Stimulated activated CD8-positive, alpha-beta memory T cell treated with anti-CD3 and anti-CD28 coated beads, Interleukin-4, amount 100 ng/mL, for 4 hours (primary cell): ENCODE data around the gene ETF1.

Experiments
- DNase-seq, 2 donors: peaks; one replicate each; pipeline ENCODE4 v3.0.0-alpha.2; 2020; ENCODE audit warnings: low read depth in 2 of 2, low spot score in 1 of 2

Gene ETF1

DNA sequence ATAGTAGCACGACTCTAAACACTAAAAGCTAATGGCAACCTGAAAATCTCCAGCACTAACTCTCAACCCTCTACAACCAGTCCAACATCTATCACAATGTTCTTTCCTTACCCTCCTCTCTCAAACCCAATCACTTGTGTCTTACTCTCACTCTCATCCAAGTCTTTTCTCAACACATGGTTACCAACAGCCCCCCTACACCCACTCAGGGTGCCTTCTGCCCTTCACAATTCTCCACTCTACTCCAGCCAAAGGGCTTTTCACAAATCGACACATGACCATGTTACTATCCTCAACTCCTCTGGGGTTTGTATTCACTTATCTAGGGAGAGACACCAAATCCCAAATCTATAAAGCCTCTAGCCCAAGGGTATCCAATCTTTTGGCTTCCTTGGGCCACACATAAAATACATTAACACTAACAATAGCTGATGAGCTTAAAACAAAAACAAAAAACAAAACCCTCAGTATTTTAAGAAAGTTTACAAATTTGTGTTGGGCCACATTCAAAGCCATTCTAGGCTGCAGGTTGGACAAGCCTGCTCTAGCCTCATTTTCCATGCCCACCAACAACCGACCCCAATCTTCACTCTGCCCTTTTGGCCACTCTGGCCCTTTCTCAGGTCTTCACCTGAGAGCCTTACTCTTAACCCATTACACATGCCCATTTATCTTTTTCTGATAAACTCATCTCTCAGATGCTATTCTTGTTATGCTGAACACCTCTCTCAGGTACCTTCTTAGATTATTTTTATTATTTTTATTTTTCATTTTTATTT is 20.5 kb upstream of the ETF1 start:
- DNase-seq, result no peak

DNA sequence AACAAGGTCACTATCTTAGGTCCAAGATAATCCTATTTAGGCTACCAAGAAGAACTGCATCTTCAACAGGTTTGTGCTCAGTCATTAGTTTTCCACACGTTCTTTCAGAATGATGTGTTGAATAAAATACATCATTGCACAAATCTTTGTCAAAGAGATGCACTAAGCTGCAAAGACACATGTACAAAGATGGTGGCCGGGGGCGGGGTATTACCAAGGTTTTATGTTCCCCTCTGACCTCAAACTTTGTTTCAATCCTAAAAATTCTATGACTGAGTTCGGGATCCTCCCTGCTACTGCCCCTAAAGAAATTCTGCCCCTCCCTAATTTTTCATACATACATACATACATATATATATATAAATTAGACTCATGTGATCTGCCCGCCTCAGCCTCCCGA is 17.9 kb upstream of the ETF1 start:
- DNase-seq, result no peak

DNA sequence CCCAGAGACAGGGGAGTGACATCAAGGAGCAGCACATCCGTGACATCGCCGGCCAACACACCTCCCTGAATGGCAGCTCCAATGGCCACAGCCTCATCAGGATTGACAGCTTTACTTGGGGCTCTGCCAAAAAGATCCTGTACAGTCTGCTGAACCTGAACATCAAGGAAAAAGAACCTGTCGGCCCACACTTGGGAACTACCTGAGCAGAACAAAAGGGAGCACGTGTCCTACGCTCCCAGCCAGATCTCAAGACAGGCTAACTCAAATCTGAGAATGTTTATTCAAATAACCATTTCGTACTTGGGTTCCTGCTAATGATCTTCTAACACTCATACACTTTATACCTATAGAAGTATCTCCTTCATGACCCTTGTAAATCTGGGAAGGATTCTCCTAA is 16.9 kb upstream of the ETF1 start:
- no peak for DNase-seq

DNA sequence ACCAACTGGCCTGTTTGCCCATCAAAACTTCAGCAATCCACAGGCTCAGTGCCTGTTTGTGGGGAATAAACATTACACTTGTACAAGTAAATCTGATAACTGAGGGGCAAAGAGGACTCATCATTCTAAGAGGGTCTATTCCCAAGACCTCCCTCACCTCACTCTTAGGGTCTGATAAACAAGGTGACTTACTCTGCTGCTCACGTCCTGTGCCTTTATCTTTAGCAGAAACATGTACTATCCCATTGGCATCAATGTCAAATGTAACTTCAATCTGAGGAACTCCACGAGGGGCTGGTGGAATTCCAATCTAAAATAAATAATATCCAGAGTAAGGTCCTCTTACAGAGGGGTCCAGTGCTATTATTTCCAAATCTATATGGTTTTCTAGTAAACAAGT is 14.6 kb upstream of the ETF1 start:
- no peak for DNase-seq

DNA sequence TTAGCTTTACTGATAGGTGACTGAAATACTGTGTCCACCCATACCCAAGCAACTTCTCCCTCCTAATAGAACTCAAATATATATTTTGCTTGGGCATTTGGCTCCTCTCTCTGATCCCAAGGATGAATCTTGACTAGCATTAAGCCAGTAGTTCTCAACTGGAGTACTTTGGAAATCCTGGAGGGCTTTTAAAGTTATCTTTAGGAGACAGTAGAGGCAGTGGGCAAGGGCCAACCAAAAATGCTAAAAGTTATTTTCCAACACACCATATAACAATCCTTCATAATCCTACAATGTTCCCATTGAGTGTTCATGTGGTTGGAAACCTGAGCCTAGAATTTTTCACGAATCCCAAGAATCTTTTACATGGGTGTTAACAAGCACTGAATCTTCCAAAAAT is 11.1 kb upstream of the ETF1 start:
- no peak for DNase-seq

DNA sequence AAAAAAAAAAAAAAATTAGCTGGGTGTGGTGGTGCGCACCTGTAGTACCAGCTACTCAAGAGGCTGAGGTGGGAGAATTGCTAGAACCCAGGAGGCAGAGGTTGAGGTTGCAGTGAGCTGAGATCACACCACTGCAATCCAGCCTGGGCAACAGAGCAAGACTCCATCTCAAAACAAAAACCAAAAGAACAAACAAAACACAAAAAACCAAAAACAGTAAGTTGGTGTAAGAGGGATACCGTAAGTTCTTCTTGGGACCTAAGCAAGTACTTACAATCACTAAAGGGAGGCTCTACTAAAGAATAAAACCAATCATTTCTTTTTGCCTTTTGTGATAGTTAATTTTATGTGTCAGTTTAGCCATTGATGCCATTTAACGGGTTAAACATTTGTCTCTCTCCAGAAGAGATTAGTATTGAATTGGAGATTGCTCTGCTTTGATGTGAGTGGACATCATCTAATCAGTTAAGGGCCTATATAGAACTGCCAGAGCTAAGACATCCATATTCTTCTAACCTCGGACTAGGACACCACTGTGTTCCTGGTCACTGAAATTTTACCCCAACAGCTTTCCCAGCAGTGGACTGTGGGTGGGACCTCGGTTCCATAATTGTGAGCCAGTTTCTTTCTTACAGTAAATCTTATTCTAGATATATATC is 10.5 kb upstream of the ETF1 start:
- no peak for DNase-seq

DNA sequence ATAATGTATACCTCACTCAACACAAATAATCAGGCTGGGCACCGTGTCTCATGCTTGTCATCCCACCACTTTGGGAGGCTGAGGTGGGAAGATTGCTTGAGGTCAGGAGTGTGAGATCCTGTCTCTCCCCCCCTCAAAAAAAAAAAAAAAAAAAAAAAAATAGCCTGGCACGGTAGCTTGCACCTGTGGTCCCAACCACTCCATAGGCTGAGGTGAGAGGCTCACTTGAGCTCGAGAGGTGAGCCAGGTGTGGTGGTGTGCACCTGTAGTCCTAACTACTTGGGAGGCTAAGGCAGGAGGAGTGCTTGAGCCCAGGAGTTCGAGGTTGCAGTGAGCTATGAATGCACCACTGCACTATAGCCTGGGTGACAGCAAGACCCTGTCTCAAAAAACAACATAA is 9.6 kb upstream of the ETF1 start:
- no peak for DNase-seq

DNA sequence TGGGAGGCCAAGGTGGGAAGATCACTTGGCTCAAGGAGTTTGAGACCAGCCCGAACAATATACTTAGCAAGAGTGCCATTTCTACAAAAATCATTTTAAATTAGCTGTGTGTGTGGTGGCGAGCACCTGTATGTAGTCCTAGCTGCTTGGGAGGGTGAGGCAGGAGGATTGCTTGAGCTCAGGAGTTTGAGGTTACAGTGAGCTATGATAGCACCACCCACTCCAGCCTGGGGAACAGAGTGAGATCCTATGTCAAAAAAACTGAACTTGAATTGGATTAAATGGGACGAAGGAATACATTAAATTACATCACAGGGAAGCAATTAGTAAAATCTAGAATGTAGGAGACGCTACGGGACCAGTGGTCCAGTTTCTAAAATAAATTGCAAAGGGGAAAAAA is 6.4 kb upstream of the ETF1 start:
- DNase-seq, result no peak

DNA sequence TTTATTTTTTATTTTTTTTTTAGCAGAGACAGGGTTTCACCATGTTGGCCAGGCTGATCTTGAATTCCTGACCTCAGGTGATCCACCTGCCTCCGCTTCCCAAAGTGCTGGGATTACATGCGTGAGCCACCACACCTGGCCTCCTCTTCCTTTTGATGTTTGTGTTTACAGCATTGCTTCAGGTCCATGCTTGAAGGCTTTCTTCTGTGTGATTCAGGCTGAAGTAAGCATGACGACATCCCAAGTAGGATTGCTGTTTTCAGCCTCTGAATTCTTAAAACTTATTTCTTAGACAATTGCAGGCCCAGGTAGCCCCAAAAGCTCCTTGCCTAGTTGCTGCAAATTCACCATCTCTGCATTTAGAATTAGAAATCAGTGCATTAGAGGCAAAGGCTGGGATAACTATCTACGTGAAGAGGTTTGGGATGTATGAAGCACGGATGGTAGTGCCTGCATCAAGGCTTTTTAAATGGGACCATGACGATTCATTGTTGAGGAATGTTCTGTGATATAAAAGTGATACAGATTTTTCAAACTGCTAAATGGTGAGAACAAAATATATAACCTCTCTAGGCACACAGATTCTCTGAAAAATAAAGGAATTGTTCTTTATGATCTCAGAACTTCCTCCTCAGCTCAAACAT is 3.0 kb upstream of the ETF1 start:
- DNase-seq, result no peak

DNA sequence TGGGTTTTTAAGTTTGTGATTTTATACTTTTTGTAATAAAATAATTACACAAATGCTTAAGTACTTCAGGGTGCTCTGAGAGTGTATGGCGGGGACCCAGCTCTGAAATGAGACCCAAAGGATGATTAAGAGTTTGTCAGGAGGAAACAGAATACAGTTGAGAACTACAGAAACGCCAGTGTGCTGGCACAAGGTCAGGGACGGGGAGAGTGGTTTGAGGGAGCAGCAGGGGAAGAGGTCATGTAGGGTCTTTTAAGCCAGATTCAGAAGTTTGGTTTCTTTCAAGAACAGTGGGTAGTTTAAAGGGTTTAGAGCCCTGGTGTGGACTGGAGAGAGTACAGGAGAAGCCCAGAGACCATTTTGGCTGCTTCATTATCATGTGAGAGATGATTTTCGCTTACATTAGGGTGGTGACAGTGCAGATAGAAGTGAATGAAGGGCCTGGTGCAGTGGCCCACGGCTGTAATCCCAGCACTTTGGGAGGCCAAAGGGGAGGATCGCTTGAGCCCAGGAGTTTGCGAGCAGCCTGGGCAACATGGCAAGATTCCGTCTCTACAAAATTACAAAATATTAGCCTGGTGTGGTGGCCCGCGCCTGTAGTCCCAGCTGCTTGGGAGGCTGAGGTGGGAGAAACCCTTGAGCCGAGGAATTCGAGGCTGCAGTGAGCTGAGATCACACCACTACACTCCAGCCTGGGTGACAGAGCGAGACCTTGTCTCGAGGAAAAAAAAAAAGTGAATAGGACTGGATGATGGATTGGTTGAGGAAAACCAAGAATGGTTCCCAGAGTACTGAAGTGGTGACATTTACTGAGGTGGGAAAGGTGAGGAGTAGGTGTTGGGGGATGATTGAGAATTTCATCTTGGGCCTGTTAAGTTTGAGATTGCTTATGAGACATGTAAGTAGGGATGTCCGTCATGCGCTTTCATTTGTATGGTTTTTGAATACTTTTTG is 1.4 kb upstream of the ETF1 start:
- no peak for DNase-seq

DNA sequence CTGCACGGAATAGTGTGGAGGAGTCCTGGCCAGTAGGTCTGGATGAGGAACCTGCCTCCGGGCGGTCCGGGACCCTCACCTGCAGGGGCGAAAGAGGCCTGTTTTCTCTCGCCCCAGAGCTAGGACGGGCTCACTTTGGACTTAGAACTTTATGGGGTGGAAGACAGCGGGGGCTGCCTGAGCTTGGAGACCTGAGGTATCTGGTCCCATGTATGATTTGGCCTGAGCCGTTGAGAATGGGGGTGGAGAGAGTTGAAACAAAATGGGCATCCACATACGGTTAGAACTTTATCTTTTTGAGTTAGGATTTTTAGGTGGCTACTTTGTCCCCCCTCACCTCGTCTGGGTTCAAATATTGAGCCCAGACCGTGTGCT is 681 bp upstream of the ETF1 start:
- peak in 1 of 2 donors; percentile 64 for DNase-seq

DNA sequence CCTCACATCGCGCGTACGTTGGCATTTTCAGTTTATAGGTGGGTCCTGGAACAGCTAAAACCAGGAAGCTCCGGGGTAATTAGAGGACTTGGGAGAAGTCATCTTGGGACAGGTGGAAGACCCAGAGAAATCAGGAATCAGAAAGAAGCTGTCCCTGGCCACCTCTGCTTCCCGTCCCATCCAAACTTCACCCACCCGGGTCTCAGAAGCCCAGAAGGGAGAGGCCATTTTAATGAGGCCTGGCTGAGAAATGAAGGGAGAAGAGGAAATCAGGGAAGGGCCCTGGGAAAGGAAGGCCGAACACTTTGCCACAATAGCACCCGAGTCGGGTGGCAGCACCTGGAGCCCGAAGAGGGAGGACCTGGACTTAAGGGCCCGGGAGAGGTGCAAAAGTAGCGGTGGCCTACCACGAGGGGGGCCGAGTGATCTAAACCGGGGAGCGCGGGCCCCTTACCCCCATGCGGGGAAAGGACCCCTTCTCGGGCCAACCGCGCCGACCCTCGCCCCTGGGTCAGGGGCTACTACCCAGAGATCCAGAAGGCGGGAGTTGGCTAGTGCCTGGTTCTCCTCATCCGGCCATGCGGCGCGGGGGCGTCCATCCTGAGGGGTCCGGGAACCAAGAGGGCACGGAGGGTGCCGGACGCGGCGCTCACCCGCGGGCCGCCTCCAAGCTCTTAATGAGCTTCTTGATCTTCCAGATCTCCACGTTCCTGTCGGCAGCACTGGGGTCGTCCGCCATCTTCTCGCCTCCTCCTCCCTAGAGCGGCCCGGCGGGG is 668 bp downstream of the ETF1 start:
- DNase-seq, result no peak

DNA sequence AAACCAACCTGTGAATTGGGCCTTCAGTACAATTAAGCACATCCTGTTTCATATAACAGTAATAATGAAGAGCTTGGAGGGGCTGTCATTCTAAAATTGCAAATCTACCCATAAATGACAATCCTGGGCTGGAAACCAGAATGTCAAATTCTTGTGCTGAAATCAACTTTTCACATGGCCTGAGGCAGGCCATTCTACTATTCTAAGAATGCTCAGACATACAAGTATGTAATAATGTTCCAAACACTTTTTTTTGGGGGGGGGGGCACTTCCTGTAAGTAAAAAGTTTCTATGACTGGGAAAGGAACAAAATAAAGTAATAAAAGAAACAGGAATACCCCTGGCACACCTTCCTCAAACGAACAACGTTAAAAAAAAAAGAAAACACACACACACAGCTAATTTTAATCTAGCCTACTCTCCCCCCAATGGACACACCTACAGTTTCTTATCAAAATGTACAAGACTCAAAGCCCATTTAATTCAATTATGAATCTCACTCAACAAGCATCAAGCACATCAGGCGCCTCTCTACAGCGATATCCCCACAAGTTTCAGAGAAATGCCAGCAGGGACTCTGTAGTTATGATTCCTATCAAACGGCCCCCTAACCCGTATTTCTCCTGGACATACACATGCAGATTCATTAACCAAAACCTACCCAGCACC is 1.4 kb downstream of the ETF1 start:
- DNase-seq, result no peak

DNA sequence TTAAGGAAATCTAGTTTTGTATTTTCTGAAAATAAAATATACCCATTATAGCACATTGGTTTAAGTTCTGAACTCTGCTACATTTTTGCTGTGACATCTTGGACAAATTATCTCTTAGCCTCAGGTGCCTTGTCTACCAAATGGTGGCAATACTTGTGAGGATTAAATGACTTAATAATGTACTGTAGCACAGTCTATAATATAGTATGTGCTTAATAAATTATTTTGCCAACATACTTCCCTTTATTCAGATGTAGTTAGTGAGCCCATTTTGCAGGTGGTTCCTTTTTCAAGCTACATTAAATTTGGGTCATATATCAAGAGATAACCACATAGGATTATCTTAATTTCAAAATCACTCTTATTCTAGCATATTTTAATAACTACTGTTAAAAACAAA is 3.2 kb downstream of the ETF1 start:
- no peak for DNase-seq

DNA sequence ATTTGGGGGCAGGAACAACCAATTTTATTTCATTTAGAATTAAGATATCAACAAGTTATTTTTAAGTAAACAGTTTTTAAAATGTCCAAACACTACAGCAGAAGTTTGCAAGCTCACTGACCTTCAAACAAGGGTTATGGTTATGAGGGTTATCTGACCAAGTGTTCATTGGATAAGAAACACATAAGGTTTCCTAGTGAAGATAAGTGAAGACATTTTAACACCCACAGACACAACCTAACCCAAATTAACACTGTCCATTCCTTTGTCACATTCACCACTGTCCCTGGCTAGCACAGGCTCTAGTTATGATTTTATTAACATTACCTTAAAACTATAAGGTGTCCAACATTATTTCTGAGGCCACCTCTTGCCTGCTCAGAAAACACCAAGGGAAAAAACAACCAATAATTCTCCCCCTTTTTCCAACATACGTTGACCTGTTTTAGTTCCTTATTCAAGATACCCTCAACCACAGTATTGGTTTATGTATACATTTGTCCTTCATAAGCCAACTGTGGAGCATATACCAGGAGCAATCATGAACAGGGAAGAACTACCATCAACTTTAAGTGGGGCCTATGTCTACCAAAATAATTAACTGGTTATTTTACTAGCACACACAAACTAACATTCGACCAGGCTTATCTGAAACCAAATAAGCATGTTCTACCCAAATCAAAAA is 4.0 kb downstream of the ETF1 start:
- DNase-seq, result no peak

DNA sequence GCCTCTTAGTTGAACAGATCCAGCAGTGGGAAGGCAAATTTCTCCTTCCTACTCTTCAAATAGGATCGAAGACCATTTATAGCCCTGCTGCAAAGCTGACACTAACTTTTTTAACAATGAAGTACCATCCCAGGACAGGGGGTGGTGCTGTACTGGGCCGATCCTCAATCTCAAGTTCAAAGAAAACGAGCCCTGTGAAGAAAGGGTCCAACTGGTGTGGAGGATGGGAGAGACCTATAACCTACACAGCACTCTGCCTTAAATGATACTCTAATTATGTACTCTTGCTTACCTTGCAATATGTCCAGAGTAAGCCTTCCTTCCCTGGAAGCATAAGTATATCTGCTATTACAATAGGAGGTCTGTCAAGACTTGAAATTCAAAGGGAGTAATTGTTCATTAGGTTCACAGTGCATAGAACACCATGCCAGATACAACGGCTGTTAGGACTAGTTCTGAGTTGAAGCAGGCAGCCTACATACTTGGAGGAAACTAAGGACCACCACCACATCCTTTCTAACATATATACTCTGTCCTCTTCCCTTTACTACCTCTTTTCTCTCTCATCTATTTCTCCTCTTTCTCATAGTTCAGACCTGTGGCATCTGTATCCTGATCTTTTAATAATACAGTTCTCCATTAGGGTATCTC is 6.2 kb downstream of the ETF1 start:
- no peak for DNase-seq

DNA sequence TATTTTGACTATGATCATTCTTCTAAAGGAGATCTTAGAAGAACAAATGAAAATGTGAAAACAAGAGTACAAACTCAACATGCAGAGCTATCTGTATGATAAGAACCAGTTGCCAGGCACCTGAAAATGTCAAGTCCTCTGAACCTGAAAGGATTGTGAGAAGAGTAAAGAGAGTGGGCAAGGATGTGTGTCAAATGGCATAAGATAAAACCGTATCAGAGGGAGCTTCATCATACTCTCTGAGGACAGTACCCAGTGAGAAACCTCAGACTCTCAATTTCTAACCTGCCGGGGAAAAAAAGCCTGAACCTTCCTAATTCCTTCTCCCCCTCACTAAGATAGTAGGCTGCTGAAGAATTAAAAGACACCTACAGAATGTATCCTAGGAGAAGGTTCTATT is 6.8 kb downstream of the ETF1 start:
- no peak for DNase-seq

DNA sequence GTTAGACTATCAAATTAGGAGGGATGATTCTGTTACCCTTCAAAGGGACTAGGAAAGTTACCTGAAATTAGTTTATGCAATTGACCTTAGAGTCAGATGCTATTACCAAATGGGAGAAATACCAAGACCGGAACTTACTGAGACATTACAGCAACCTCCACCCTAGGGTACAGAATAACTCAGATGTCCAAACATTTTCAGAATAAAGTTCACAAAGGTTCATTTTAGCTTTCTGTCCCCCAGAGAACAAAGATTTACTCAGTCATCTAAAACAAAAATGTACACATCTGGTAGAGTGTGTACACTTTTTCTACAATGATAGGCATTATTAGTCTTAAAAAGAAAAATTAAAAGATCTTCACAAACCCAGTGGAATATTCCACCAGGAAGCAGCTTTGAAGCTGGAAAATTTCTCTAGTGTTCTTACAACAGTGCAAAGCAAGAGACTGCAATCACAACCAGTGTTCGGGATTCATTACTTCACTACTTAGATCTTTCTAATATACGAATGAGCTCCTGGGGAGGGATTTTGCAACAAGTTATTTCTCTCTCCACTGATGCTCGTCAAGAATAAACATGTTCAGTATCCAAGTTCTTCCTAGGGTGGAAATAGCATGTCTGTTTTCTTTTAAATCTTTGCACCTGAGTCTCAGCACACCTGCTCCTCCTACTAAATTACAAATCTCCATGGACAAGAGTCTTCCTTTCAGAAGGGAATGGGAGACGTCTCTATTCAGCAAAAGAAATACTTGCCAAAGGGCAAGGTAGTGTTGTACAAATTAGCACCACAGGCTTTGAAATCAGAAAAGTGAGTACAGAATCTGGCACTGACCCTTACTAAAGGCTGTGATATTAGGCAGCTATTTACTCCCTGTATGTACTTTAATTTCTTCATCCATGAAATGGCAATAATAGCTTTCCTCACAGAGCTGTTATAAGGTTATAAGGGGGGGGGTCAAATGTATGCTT is 8.8 kb downstream of the ETF1 start:
- DNase-seq, result no peak
